BJ (cell line): ENCODE data around the gene AKNA. TPM values are rescaled to one million over a fixed set of nuclear protein-coding genes. Genes with fewer than 3 reads are reported as not detected.

Experiments
- CTCF ChIA-PET: fragments of 350-600 bp; formaldehyde crosslinking; extraction: SDS; loops from one replicate; lab custom pipeline; 2021; ENCODE audit warnings: antibody characterized with exemption, inconsistent platforms; lab: Yijun Ruan, JAX
- POLR2A ChIA-PET: fragments of 300-600 bp; sonication (Branson Sonifier 250); formaldehyde crosslinking; extraction: SDS; loops from one replicate; lab custom pipeline; 2021; ENCODE audit warnings: antibody characterized with exemption; lab: Charles Lee
- DNase-seq: peaks from one replicate; pipeline ENCODE4 v3.0.0-alpha.2; 2011; ENCODE audit warnings: low read depth
- H3K27me3 ChIP-seq: 2 replicates; pipeline ENCODE4 v1.6.0; 2011; ENCODE audit warnings: low read length; ENCODE audit not compliant: control insufficient read depth, insufficient read depth
- H3K36me3 ChIP-seq: 2 replicates; pipeline ENCODE4 v1.5.1; 2011; ENCODE audit warnings: low read length; ENCODE audit not compliant: control insufficient read depth, insufficient read depth
- H3K4me3 ChIP-seq: 2 replicates; pipeline ENCODE4 v1.5.1; 2011; ENCODE audit warnings: low read depth, mild to moderate bottlenecking, control low read depth, low read length
- CTCF ChIP-seq: IDR thresholded peaks from 2 replicates; pipeline ENCODE4 v1.5.1; 2011; ENCODE audit warnings: low read depth, mild to moderate bottlenecking, control low read depth, inconsistent platforms, low read length, moderate library complexity; ENCODE audit not compliant: insufficient read depth
- polyA plus RNA-seq: library from polyadenylated mRNA; depleted of rRNA; stranded (reverse); fragments of >200 nt; gene quantifications from 2 replicates; pipeline ENCODE4 v1.2.3, GENCODE V29; 2011

Gene AKNA
- polyA plus RNA-seq, 1 experiment: 11.8 TPM

GRCh38 chr9:114348906-114349482 is 38.8 kb downstream of the AKNA start:
- POLR2A ChIA-PET: interaction anchor here (0.6 kb wide), 1 partner anchor 46 kb away, joined by 3 read pairs; no protein-coding TSS in a partner anchor

DNA sequence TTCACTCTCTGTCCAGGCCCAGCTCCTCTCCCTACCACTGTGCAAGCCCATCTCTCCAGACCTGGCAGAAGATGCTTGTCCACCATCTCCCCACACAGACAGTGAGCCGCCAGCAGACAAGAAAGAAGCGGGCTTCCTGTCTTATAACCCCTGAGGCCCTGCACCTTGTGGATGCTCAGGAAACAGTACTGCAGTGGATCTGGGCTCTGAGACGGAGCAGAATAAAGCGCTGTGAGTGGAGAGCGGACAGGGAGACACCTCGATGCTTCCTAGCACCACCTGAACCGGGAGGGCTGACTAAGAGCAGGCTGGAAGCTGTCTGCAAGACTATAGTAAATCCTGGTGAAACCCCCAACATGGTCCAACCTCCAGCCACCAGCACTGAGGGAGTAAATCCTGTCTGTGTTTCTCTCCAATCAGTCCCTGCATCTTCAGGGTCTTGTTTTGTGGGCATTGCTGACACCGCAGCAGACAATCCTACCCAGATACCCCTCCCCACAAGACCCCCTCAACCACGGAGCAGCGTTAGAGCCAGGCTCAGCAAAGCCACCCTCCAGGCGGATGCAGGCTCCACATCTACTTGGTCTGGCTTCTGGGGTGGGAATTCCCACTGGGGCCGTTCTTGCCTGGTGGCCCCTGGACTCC is 39.4 kb downstream of the AKNA start:
- DNase-seq: no peak
- ChIA-PET POLR2A (no interaction called here), CTCF (interaction anchor here (0.6 to 1.3 kb wide), 3 partner anchors 34 to 266 kb away, joined by 3 read pairs; no protein-coding TSS in a partner anchor)

More at GRCh38 chr9:114348906-114349482, 38.8 kb downstream of the AKNA start:
- no peak for TF ChIP-seq CTCF
- Histone ChIP-seq H3K27me3 (no peaks in the 10 kb centered on the region), H3K36me3 (peaks cover 35% of the 10 kb centered on the region), H3K4me3 (no peak overlapping the region)
- CTCF ChIA-PET: interaction anchor here (0.6 to 1.7 kb wide), 4 partner anchors 9 to 266 kb away, joined by 3 to 5 read pairs (median 3); no protein-coding TSS in a partner anchor
- DNase-seq: peak; percentile 94

GRCh38 chr9:114347675-114348074 is 40.1 kb downstream of the AKNA start:
- ChIA-PET CTCF (interaction anchor here (0.8 to 1.4 kb wide), 3 partner anchors 8 to 27 kb away, joined by 3 to 4 read pairs (median 3); no protein-coding TSS in a partner anchor), POLR2A (no interaction called here)
- Histone ChIP-seq H3K27me3 (no peaks in the 10 kb centered on the region), H3K4me3 (no peak overlapping the region), H3K36me3 (peaks cover 42% of the 10 kb centered on the region)
- no peak for DNase-seq
- no peak for TF ChIP-seq CTCF

More for the DNA sequence above, 39.4 kb downstream of the AKNA start:
- no peaks in the 10 kb centered on the region for H3K27me3 ChIP-seq
- H3K4me3 ChIP-seq: no peak overlapping the region
- no peak for TF ChIP-seq CTCF
- peaks cover 39% of the 10 kb centered on the region for H3K36me3 ChIP-seq

DNA sequence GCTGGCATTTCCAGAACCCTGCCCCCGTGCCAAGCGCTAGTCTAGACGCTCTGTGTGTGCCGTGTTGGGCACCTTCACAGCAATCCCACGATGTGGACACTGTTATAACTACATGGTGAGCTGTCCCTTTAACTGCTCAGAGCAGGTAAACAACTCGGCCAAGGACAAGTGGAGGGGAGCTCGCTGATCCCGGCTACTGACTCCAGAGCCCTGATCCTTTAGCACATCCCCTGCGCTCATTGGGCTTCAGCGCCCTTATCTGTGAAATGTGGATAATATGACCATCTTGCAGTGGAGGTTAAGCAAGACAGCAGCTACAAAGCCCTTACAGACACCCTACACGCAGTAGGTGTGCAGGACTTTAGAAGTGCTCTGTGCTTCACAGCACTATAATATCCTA is 41.6 kb downstream of the AKNA start:
- Histone ChIP-seq H3K36me3 (peaks cover 48% of the 10 kb centered on the region), H3K4me3 (no peak overlapping the region), H3K27me3 (no peaks in the 10 kb centered on the region)
- no peak for TF ChIP-seq CTCF
- CTCF ChIA-PET: interaction anchor here (1.2 kb wide), 1 partner anchor 238 kb away, joined by 3 read pairs; no protein-coding TSS in a partner anchor
- no peak for DNase-seq
- POLR2A ChIA-PET: no interaction called here

GRCh38 chr9:114345493-114346065 is 42.2 kb downstream of the AKNA start:
- DNase-seq: no peak
- CTCF ChIA-PET: interaction anchor here (0.6 to 1.2 kb wide), 2 partner anchors 52 to 238 kb away, joined by 3 read pairs; no protein-coding TSS in a partner anchor
- Histone ChIP-seq H3K36me3 (peaks cover 44% of the 10 kb centered on the region), H3K4me3 (no peak overlapping the region), H3K27me3 (no peaks in the 10 kb centered on the region)
- POLR2A ChIA-PET: no interaction called here
- no peak for TF ChIP-seq CTCF
